ENCODE results near the gene P2RY14. TPM values are rescaled to one million over a fixed set of nuclear protein-coding genes. Genes with fewer than 3 reads are reported as not detected.

Gene P2RY14
- total RNA-seq, 1 donor from 2014 or later: not detected

DNA sequence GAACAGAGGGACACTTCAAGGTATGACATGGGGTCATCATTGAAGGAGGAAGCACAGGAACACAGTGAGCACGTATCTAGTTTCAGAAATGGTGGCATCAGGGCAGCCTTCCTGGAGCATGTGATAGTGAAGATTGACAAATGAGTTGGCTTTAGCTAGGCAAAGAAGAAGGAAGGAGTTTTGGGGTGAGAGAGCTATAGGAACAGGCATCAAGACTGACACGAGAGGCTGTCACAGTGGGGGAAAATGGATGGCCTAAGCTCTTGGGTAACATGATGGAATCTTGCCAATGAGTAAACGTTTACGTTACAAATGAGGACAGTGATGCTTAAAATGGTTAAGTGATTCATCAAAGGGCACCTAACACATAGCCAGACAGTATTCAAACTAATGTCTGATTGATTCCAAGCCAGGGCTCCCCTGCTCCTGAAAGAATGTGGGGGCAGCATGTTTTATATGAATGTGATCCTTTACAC lies 52.2 kb downstream of the P2RY14 start:
- TF ChIP-seq CTCF (conservative IDR thresholded peaks at IDR 0.05): no peak
- no peak for DNase-seq (ENCODE audit: low read depth, low spot score)
- Mint-ChIP-seq H3K27me3 (ENCODE audit: low read depth) (no peaks in the 10 kb centered on the region), H3K36me3 (ENCODE audit: low read depth) (peaks cover 16% of the 10 kb centered on the region), H3K4me3 (no peak overlapping the region), H3K27ac (ENCODE audit: unreplicated experiment) (no peak overlapping the region), H3K4me1 (peaks cover 18% of the 10 kb centered on the region), H3K9me3 (peaks cover 10% of the 10 kb centered on the region)

DNA sequence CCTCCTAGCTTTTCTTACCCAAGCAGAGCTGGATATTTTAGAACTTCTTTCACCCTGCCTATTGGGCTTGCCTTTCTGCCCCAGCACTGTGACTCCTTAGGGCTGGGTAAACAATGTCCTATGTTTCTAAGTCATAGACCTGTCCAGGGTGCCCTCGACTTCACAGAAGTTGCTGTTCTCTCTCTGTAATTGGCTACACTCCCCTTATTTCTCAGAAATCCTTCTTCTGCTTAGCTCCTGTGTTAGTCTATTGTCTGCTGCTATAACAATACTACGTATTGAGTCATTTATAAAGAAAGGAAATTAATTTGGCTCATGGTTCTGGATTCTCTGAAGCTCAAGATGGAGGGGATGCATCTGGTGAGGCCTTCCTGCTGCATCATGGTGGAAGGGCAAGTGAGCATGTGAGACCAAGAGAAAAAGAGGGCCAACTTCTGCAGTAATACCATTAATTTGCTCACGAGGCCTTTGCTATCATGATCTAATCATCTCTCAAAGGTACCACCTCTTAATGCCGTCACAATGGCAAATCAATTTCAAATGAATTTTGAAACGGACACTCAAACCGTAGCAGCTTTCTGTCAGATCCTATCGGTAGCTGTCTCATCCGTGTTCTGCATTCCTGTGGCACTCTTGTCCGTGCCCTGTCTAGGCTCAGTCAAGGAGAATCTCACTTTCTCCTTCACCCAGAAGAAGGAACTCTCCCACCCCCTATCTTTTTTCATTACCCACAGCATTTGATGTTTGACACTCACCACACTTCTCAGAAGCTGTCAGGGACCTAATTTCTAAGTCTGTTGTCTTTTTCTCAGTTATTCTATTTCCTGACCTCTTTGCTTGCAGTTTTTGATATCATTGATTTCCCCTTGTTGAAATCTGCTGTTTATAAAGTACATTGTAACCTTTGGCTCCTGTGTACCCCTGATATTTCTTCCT lies 53.0 kb downstream of the P2RY14 start:
- no peak for DNase-seq (ENCODE audit: low read depth, low spot score)
- Mint-ChIP-seq H3K27me3 (ENCODE audit: low read depth) (no peaks in the 10 kb centered on the region), H3K27ac (ENCODE audit: unreplicated experiment) (peak overlapping the region; percentile 72), H3K4me3 (no peak overlapping the region), H3K36me3 (ENCODE audit: low read depth) (peaks cover 24% of the 10 kb centered on the region), H3K9me3 (peaks cover 15% of the 10 kb centered on the region), H3K4me1 (peaks cover 15% of the 10 kb centered on the region)
- no peak for TF ChIP-seq CTCF (conservative IDR thresholded peaks at IDR 0.05)

- Mint-ChIP-seq H3K27ac (ENCODE audit: unreplicated experiment) (no peak overlapping the region), H3K36me3 (ENCODE audit: low read depth) (peaks cover 28% of the 10 kb centered on the region), H3K4me1 (peaks cover 14% of the 10 kb centered on the region), H3K9me3 (peaks cover 19% of the 10 kb centered on the region), H3K4me3 (no peak overlapping the region), H3K27me3 (ENCODE audit: low read depth) (no peaks in the 10 kb centered on the region)
- no peak for DNase-seq (ENCODE audit: low read depth, low spot score)
- TF ChIP-seq CTCF (conservative IDR thresholded peaks at IDR 0.05): no peak
These were observed 54.0 kb downstream of the P2RY14 start for GRCh38 chr3:151224268-151224866.

DNA sequence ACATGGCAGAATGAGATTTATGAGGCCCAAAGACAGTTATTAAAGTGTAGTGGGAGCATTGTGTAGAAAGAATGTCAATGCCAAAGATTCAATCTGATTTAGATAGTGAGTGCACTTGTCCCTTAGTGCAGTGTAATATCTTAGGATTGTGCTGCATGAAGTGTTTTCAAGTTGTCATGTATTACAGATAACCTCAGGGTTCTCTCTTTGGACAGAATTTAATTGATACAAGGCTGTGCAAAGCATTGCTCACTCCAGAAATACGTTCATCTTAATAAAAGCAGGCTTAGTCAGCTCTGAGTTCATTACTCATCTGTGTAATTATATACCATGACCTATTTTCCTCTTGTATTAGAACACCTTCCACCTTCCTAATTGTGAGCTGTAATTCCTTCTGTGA lies 59.3 kb downstream of the P2RY14 start:
- H3K4me1 Mint-ChIP-seq: no peaks in the 10 kb centered on the region
- no peak for TF ChIP-seq CTCF (conservative IDR thresholded peaks at IDR 0.05)
- H3K9me3 Mint-ChIP-seq: peaks cover 19% of the 10 kb centered on the region
- H3K36me3 Mint-ChIP-seq (ENCODE audit: low read depth): peaks cover 28% of the 10 kb centered on the region
- DNase-seq (ENCODE audit: low read depth, low spot score): no peak
- no peaks in the 10 kb centered on the region for H3K27me3 Mint-ChIP-seq (ENCODE audit: low read depth)
- H3K27ac Mint-ChIP-seq (ENCODE audit: unreplicated experiment): no peak overlapping the region
- H3K4me3 Mint-ChIP-seq: no peak overlapping the region

- Mint-ChIP-seq H3K4me1 (no peaks in the 10 kb centered on the region), H3K9me3 (peaks cover 19% of the 10 kb centered on the region), H3K27me3 (ENCODE audit: low read depth) (no peaks in the 10 kb centered on the region), H3K36me3 (ENCODE audit: low read depth) (peaks cover 28% of the 10 kb centered on the region), H3K27ac (ENCODE audit: unreplicated experiment) (no peak overlapping the region), H3K4me3 (no peak overlapping the region)
- DNase-seq (ENCODE audit: low read depth, low spot score): no peak
- no peak for TF ChIP-seq CTCF (conservative IDR thresholded peaks at IDR 0.05)
These were observed 60.2 kb downstream of the P2RY14 start for GRCh38 chr3:151218136-151218535.
